HG03460 (cell line): Measurements from ENCODE around the gene ARF6.
"Not testable (repeated sequence)": the region's sequence is repeated elsewhere in the genome, so short reads cannot be mapped to it uniquely, and the experiment has no call there.

Source experiments
- ATAC-seq: cut with Tn5 transposase; IDR thresholded peaks from one replicate; pipeline ENCODE4 v1.9.1; 2021; ENCODE audit not compliant: unreplicated experiment

The ARF6 gene

GRCh38 chr14:49936882-49937281, 44.0 kb downstream of the ARF6 start:
- not testable (repeated sequence) for ATAC-seq

GRCh38 chr14:49939215-49939614, 46.3 kb downstream of the ARF6 start:
- ATAC-seq = not testable (repeated sequence)

DNA sequence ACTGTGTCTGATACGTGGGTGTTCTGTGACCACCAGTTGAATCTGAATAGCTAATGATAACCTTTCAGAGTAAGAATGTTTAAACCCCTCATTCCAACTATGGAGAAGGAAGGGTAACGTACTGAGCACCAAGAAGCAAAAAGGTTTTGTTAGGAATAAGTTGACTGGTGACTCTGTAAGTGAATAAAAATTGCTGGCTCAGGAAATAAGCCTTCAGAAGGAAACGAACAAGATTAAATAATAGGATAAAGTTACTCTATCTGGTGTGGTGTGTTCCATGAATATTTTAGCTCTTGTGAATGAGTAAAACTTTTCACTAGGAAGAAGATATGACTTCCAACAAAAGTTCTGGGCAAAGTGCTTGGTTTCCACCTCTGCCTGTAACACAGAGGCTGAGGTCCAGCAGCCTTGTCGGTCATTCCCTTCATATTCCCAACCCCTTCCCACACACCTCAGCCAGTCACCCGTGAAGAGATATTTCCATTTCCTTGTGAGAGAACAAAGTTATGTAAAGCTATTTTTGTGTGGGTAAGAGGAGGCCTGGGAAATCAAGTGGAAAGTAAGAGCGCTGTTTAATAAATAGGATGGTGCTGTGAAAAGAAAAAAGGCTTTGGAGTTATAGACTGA, 47.1 kb downstream of the ARF6 start:
- no peak for ATAC-seq

DNA sequence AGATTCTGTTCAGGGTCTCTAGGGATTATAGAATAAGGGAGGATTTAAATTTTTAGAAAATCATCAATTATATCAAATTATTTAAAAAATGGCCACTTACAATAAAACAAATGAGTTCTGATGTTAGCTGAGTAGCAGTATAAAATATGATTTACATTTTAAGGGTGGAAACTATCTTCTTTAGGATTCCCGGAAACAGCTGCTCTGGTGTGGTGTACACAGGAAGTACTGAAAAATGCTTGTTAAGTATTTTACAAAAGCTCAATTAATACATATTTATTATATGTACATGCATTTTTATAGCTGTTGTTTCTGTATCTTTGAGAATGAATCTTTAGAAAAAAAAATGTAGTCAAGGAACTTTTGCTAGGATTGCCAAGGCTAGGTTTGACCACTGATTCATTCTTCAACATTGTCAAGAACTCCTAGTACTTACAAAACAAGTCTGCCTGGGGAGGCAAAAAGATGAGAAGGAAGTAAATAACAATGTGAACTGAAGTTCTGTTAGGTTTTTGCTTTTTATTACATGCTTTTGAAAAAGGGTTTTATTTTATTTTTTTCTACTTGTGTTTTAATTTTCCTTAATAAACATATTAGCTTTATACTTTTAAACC, 48.0 kb downstream of the ARF6 start:
- no peak for ATAC-seq

GRCh38 chr14:49942090-49942489, 49.2 kb downstream of the ARF6 start:
- no peak for ATAC-seq

DNA sequence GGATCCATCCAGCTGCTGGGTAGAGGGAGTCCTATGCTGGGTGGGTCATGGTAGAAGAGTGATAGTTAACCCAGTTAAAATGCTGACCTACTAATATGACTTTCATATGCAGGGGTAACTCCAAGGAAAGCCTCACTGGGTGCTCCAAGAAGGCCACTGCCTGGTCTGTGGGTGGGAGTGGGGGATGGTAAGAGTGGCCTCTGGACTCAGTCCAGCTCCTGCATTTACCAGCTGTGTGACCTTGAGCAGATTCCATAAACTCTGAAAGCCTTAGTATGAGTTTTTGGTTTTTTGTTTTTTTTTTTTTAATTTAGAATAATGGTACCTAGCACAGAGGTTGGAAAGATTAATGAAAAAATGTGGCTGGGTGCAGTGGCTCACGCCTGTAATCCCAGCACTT, 51.6 kb downstream of the ARF6 start:
- no peak for ATAC-seq

DNA sequence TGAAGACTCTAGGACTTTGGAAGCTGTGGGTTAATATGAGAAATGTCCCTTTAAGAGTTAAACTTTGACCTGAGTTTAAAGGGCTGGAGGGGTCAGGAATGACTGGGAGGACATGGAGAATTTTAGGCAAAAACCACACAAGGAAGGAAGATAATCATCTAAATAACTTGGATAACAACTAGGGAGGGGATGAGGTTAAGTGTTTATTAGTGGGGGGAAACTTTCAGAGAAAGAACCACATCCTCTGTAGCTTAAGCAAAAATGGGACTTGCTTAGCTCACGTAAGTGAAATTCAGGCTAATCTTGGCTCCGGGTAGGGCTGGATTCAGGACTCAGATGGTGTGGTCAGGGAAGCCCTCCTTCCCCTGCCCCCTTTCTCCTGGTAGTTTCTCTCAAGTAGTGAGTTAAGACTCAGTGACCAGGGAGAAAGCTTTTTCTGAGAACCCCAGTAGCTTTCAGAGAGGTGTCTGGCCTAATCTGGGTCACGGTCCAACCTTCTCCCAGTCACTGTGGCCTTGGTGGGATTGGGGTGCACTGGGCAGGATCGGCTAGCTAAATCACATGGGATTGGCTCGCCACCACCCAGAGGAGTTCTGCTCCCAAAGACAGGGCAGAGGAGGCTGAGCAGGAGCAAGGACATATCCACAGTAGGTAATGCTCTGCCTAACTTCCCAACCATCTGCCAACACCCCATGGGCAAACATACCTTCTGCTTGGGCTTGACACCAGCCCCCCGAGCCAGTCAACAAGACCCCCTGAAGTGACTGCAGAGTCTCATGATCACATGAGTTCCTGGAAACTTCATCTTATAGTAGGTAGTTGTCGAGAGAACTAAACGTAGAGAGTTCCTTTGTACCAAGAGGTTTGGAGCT, 52.8 kb downstream of the ARF6 start:
- no peak for ATAC-seq
